Heart left ventricle (tissue), 13 donors: ENCODE results near the gene BTBD8.

Experiments
- POLR2A ChIP-seq, 2 donors: fragments of 450-650 bp; IDR thresholded peaks; one replicate each; pipeline ENCODE4 v1.6.1; 2017; ENCODE audit warnings: antibody characterized with exemption in 2 of 2, mild to moderate bottlenecking in 2 of 2, moderate library complexity in 2 of 2
- TF ChIP-seq, protein P1 (sequence below), 12 donors: fragments of 200-600 bp; sonication (generic) in 4 of 12; IDR thresholded peaks; one replicate each; pipeline versions ENCODE4 v1.5.0 to v1.8.0; 2018 to 2022; ENCODE audit warnings: antibody characterized with exemption in 12 of 12, mild to moderate bottlenecking in 5 of 12
- donor health status: ischemic (EF 13 %, LVEDD 7.1; RV severe dilation, severe dysfunction).
- donor health status: DM: no; HTN: yes; CAD: no.
- donor health status: DM: no; HTN: no; CAD: no.
- donor health status: ischemic (EF 25% LVEDD 6.9; RV normal size, moderate dysfunction).
- donor health status: ischemic (EF 25% LVEDD 5.7; RV mildly dilated, moderate dysfunction).
- donor health status: ischemic (EF 35%, LVEDD 5.7; RV mildly dilated, moderate dysfunction).
- donor health status: nonischemic (EF 11% LVEDD 7.7; RV severe dilation, severe dysfunction).
- donor health status: DM: yes; HTN: yes; CAD: no.
- donor health status: PGD.
- donor health status: ischemic (EF 29% LVEDD 5.4; RV normal size, mild dysfunction).
- donor health status: nonischemic (EF 23%, LVEDD 6.1; RV moderate dilation, normal function).

DNA sequence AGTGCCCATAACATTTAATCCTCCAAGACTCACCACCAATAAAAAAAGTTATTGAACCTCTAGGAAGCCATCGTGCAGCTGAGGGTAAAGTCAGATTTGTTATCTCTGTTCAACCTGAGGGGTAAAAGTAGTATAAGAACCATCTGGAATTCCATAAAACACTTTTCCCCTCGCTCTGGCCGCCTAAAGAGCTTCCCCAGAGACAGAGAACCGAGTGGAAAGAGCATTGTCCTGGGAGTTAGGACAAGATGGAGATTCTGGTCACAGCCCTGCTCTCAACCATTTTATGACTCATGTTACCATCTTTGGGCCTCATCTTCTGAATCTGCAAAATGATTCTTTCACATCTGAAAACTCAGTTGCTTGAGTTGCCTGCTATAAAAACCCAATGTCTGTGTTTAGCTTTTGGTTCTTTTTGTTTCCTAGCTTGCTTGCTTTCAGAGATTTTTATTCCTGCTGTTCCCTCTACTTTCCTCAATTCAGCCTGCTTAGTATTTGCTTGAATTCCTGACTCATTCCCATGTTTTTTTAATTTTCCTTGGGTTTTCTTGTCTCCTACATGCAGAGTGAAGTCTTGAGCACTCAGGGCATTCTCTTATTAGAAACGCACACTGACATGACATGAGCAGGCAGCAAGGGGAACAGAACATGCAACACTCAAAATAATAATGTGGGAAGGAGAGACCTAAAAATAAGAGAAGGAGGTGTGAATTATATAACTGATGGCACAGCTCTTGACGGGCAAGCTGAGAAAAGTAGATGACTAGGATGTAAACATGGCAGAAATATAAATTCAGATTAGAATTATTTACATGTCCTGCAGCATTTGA, 48.6 kb upstream of the BTBD8 start:
- TF ChIP-seq, protein P1, sequence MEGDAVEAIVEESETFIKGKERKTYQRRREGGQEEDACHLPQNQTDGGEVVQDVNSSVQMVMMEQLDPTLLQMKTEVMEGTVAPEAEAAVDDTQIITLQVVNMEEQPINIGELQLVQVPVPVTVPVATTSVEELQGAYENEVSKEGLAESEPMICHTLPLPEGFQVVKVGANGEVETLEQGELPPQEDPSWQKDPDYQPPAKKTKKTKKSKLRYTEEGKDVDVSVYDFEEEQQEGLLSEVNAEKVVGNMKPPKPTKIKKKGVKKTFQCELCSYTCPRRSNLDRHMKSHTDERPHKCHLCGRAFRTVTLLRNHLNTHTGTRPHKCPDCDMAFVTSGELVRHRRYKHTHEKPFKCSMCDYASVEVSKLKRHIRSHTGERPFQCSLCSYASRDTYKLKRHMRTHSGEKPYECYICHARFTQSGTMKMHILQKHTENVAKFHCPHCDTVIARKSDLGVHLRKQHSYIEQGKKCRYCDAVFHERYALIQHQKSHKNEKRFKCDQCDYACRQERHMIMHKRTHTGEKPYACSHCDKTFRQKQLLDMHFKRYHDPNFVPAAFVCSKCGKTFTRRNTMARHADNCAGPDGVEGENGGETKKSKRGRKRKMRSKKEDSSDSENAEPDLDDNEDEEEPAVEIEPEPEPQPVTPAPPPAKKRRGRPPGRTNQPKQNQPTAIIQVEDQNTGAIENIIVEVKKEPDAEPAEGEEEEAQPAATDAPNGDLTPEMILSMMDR (IDR thresholded peaks at IDR 0.05) = no peak
- TF ChIP-seq POLR2A (IDR thresholded peaks at IDR 0.05) = no peak
